Measurements from ENCODE around the gene GPR3. TPM values are rescaled to one million over a fixed set of nuclear protein-coding genes. Genes with fewer than 3 reads are reported as not detected.

GPR3 gene
- total and polyA plus RNA-seq, 2 of the 13 experiments (the other 11 are each of a cell fraction or from before 2014, with no cell fraction given), result 1.00 to 2.6 TPM

DNA sequence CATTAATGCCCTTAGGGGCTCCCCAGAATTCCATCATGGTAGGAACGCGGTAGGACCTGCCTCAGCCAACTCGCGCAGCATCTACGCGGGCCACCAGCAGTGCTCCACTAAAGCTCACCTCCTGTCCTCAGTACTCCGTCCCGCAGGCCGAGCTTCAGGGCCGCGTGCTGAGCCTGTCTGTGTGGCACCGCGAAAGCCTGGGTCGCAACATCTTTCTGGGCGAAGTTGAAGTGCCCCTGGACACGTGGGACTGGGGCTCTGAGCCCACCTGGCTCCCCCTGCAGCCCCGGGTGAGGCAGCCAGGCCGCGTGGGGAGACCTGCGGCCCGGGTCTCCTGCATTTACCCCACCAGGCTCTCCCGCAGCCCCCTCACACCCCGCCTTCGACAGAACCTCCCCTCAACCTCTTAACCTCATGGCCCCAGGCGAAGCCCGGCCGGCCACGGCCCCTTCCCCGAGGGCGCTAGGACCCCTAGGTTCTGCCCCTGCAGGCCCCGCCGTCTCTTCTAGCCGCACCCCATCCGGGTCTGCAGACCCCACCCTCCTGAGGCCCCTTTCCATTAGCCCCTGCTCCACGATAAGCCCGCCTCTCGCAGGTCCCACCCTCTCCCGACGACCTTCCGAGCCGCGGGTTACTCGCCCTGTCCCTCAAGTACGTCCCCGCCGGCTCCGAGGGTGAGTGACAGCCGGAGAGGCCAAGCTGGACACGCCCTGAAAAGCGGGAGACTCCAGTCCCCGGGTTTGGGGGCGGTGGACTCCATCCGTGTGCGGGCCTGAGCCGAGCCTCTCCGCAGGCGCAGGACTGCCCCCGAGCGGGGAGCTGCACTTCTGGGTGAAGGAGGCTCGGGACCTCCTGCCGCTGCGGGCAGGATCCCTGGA is 41.5 kb upstream of the GPR3 start (continued):
- TF ChIP-seq, protein P1, sequence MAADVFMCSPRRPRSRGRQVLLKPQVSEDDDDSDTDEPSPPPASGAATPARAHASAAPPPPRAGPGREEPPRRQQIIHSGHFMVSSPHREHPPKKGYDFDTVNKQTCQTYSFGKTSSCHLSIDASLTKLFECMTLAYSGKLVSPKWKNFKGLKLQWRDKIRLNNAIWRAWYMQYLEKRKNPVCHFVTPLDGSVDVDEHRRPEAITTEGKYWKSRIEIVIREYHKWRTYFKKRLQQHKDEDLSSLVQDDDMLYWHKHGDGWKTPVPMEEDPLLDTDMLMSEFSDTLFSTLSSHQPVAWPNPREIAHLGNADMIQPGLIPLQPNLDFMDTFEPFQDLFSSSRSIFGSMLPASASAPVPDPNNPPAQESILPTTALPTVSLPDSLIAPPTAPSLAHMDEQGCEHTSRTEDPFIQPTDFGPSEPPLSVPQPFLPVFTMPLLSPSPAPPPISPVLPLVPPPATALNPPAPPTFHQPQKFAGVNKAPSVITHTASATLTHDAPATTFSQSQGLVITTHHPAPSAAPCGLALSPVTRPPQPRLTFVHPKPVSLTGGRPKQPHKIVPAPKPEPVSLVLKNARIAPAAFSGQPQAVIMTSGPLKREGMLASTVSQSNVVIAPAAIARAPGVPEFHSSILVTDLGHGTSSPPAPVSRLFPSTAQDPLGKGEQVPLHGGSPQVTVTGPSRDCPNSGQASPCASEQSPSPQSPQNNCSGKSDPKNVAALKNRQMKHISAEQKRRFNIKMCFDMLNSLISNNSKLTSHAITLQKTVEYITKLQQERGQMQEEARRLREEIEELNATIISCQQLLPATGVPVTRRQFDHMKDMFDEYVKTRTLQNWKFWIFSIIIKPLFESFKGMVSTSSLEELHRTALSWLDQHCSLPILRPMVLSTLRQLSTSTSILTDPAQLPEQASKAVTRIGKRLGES (CRISPR knock-in tag; IDR thresholded peaks at IDR 0.05; ENCODE audit: borderline replicate concordance), result no peak
- peak; percentile 42; the same call in 1 of the 2 replicates for TF ChIP-seq KLF12 (CRISPR knock-in tag; IDR thresholded peaks at IDR 0.05; ENCODE audit: borderline replicate concordance)
- TF ChIP-seq RFXAP (CRISPR knock-in tag; IDR thresholded peaks at IDR 0.05; ENCODE audit: borderline replicate concordance), result peak; percentile 32; the same call in 1 of the 2 replicates
- TF ChIP-seq ZNF724P (CRISPR knock-in tag; IDR thresholded peaks at IDR 0.05; ENCODE audit: borderline replicate concordance), result no peak
- TF ChIP-seq ZFP36L2 (CRISPR knock-in tag; IDR thresholded peaks at IDR 0.05), result no peak
- no peak for TF ChIP-seq TEAD2 (CRISPR knock-in tag; IDR thresholded peaks at IDR 0.05)
- TF ChIP-seq TOE1 (CRISPR knock-in tag; IDR thresholded peaks at IDR 0.05), result no peak
- no peak for TF ChIP-seq ZNF20 (CRISPR knock-in tag; IDR thresholded peaks at IDR 0.05)
- no peak for TF ChIP-seq ZNF749 (CRISPR knock-in tag; IDR thresholded peaks at IDR 0.05; ENCODE audit: borderline replicate concordance)
- TF ChIP-seq DR1 (CRISPR knock-in tag; IDR thresholded peaks at IDR 0.05), result no peak
- TF ChIP-seq ZNF562 (CRISPR knock-in tag; IDR thresholded peaks at IDR 0.05; ENCODE audit: borderline replicate concordance), result no peak
- TF ChIP-seq, protein P2, sequence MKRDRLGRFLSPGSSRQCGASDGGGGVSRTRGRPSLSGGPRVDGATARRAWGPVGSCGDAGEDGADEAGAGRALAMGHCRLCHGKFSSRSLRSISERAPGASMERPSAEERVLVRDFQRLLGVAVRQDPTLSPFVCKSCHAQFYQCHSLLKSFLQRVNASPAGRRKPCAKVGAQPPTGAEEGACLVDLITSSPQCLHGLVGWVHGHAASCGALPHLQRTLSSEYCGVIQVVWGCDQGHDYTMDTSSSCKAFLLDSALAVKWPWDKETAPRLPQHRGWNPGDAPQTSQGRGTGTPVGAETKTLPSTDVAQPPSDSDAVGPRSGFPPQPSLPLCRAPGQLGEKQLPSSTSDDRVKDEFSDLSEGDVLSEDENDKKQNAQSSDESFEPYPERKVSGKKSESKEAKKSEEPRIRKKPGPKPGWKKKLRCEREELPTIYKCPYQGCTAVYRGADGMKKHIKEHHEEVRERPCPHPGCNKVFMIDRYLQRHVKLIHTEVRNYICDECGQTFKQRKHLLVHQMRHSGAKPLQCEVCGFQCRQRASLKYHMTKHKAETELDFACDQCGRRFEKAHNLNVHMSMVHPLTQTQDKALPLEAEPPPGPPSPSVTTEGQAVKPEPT (CRISPR knock-in tag; IDR thresholded peaks at IDR 0.05; ENCODE audit: low read depth), result no peak
- no peak for TF ChIP-seq NFE2L2 (IDR thresholded peaks at IDR 0.05; ENCODE audit: low read length)
- TF ChIP-seq ZFY (CRISPR knock-in tag; IDR thresholded peaks at IDR 0.05), result peak; percentile 47; the same call in 1 of the 2 replicates
- TF ChIP-seq, protein P3, sequence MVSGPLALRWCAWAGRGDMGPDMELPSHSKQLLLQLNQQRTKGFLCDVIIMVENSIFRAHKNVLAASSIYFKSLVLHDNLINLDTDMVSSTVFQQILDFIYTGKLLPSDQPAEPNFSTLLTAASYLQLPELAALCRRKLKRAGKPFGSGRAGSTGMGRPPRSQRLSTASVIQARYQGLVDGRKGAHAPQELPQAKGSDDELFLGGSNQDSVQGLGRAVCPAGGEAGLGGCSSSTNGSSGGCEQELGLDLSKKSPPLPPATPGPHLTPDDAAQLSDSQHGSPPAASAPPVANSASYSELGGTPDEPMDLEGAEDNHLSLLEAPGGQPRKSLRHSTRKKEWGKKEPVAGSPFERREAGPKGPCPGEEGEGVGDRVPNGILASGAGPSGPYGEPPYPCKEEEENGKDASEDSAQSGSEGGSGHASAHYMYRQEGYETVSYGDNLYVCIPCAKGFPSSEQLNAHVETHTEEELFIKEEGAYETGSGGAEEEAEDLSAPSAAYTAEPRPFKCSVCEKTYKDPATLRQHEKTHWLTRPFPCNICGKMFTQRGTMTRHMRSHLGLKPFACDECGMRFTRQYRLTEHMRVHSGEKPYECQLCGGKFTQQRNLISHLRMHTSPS (CRISPR knock-in tag; IDR thresholded peaks at IDR 0.05; ENCODE audit: low read depth), result no peak
- no peak for TF ChIP-seq NFRKB (IDR thresholded peaks at IDR 0.05)
- TF ChIP-seq, protein P4, sequence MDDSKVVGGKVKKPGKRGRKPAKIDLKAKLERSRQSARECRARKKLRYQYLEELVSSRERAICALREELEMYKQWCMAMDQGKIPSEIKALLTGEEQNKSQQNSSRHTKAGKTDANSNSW (CRISPR knock-in tag; IDR thresholded peaks at IDR 0.05; ENCODE audit: borderline replicate concordance), result no peak
- no peak for TF ChIP-seq ZNF24 (IDR thresholded peaks at IDR 0.05)
- TF ChIP-seq MYC (CRISPR knock-in tag; IDR thresholded peaks at IDR 0.05; ENCODE audit: borderline replicate concordance), result peak; percentile 11; the same call in 1 of the 2 replicates
- peak; percentile 24; the same call in 1 of the 2 replicates for TF ChIP-seq ZNF614 (CRISPR knock-in tag; IDR thresholded peaks at IDR 0.05; ENCODE audit: borderline replicate concordance)
- TF ChIP-seq SP4 (CRISPR knock-in tag; IDR thresholded peaks at IDR 0.05), result peak; percentile 65; the same call in 1 of the 2 replicates
- TF ChIP-seq XRCC5 (optimal IDR thresholded peaks at IDR 0.05; ENCODE audit: low read length), result peak; percentile 71
- TF ChIP-seq ZSCAN21 (CRISPR knock-in tag; IDR thresholded peaks at IDR 0.05; ENCODE audit: borderline replicate concordance), result no peak
- 0 out of 2 replicates have a peak, but pooled peaks have one; percentile 24 for TF ChIP-seq ZFX (CRISPR knock-in tag; IDR thresholded peaks at IDR 0.05; ENCODE audit: low read depth)
